OCI-LY3 (cell line): Measurements from ENCODE around the gene FAM110A.

Experiments used
- H2AFZ ChIP-seq: fragments of 200-600, 300-600 bp; shearing (Covaris generic); 2 replicates; pipeline ENCODE4 v1.6.0; 2014; ENCODE audit warnings: antibody characterized with exemption, low read depth, low read length
- H3K27ac ChIP-seq: fragments of 200-600, 300-600 bp; sonication (generic); 2 replicates; pipeline ENCODE4 v1.5.1; 2014; ENCODE audit warnings: mild to moderate bottlenecking, low read length, moderate library complexity, mixed read lengths
- H3K27me3 ChIP-seq: fragments of 200-600, 300-600 bp; sonication (generic); 2 replicates; pipeline ENCODE4 v1.6.1; 2014; ENCODE audit warnings: low read depth, low read length, mixed read lengths
- H3K36me3 ChIP-seq: fragments of 200-600, 300-600 bp; sonication (generic); replicated peaks from 2 replicates; pipeline ENCODE3; 2014; ENCODE audit warnings: low read depth, low read length, mixed read lengths
- H3K4me1 ChIP-seq: fragments of 300-600, 200-600 bp; sonication (generic); 2 replicates; pipeline ENCODE4 v1.6.1; 2014; ENCODE audit warnings: low read length, mixed read lengths
- H3K4me2 ChIP-seq: fragments of 200-600, 300-600 bp; sonication (generic); 2 replicates; pipeline ENCODE4 v1.6.1; 2014; ENCODE audit warnings: low read length, mixed read lengths
- H3K4me3 ChIP-seq: fragments of 300-600, 200-600 bp; sonication (generic); 2 replicates; pipeline ENCODE4 v1.5.1; 2014; ENCODE audit warnings: antibody characterized with exemption, mild to moderate bottlenecking, low read length, moderate library complexity
- H3K79me2 ChIP-seq: fragments of 300-600, 200-600 bp; shearing (Covaris generic); 2 replicates; pipeline ENCODE4 v1.6.1; 2014; ENCODE audit warnings: mild to moderate bottlenecking, low read length, mixed read lengths
- H3K9ac ChIP-seq: fragments of 300-600, 200-600 bp; shearing (Covaris generic); 2 replicates; pipeline ENCODE4 v1.6.0; 2014; ENCODE audit warnings: mild to moderate bottlenecking, low read length, moderate library complexity
- H3K9me3 ChIP-seq: fragments of 200-600, 300-600 bp; shearing (Covaris generic); 2 replicates; pipeline ENCODE4 v1.6.1; 2014; ENCODE audit warnings: low read length, mixed read lengths; ENCODE audit not compliant: insufficient read depth
- H4K20me1 ChIP-seq: fragments of 200-600, 300-600 bp; sonication (generic); 2 replicates; pipeline ENCODE4 v1.6.1; 2016; ENCODE audit warnings: low read length, mixed read lengths; ENCODE audit not compliant: insufficient read depth
- CTCF ChIP-seq: fragments of 200-600, 300-600 bp; sonication (generic); IDR thresholded peaks from 2 replicates; pipeline ENCODE4 v1.5.1; 2014; ENCODE audit warnings: antibody characterized with exemption, low read length, low read depth
- EZH2phosphoT487 ChIP-seq: fragments of 200-600 bp; shearing (Covaris generic); IDR thresholded peaks from 2 replicates; pipeline ENCODE4 v1.6.1; 2018; ENCODE audit warnings: antibody characterized with exemption, mixed run types, low read depth

FAM110A gene

DNA sequence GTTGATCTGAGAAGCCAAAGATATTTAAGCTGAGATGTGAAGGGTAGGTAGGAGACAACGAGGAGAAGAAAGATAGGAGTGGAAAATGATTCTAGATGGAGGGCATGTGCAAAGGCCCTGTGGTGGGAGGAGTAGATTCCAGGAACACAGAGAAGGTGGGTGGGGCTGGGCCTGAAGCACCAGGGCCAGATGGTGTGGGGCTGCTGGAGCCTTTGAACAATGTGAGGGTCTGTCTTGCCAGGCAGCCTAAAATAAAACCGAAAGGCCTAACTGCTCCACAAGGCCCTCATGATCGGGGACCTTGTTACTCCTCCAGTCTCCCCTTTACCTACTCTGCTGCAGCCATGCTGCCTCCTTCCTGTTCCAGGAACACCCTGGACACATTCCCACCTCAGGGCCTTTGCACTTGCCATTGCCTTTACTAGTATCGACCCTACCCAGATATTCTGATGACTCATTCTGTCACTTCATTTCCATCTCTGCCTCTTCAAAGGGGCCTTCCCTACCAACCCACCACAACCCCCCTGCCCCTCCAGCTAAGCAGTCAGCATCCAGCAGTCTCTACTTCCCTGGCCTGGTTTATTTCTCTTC, 20.0 kb downstream of the FAM110A start:
- no peaks in the 10 kb centered on the region for H3K79me2 ChIP-seq
- peaks cover 6% of the 10 kb centered on the region for H3K4me1 ChIP-seq
- H3K9me3 ChIP-seq: no peaks in the 10 kb centered on the region
- H3K9ac ChIP-seq: no peak overlapping the region
- H2AFZ ChIP-seq: no peak overlapping the region
- no peak overlapping the region for H3K27ac ChIP-seq
- no peaks in the 10 kb centered on the region for H3K36me3 ChIP-seq
- no peak for TF ChIP-seq EZH2phosphoT487
- no peak for TF ChIP-seq CTCF
- H3K4me3 ChIP-seq: no peak overlapping the region
- no peaks in the 10 kb centered on the region for H3K27me3 ChIP-seq
- no peak overlapping the region for H3K4me2 ChIP-seq
- 0 out of 2 replicates have a peak, but pooled peaks cover 6% of the 10 kb centered on the region for H4K20me1 ChIP-seq

- Histone ChIP-seq H3K4me2 (no peak overlapping the region), H2AFZ (no peak overlapping the region), H3K4me1 (peaks cover 13% of the 10 kb centered on the region), H3K9me3 (no peaks in the 10 kb centered on the region), H3K4me3 (no peak overlapping the region), H3K27ac (no peak overlapping the region), H3K9ac (no peak overlapping the region), H3K79me2 (no peaks in the 10 kb centered on the region), H3K27me3 (no peaks in the 10 kb centered on the region), H4K20me1 (0 out of 2 replicates have a peak, but pooled peaks cover 6% of the 10 kb centered on the region), H3K36me3 (no peaks in the 10 kb centered on the region)
- no peak for TF ChIP-seq EZH2phosphoT487
- TF ChIP-seq CTCF: no peak
Measured at GRCh38 chr20:854601-855000, 21.1 kb downstream of the FAM110A start.

GRCh38 chr20:855466-856360, 22.2 kb downstream of the FAM110A start:
- no peak overlapping the region for H2AFZ ChIP-seq
- H3K9me3 ChIP-seq: no peaks in the 10 kb centered on the region
- no peaks in the 10 kb centered on the region for H3K36me3 ChIP-seq
- H4K20me1 ChIP-seq: 0 out of 2 replicates have a peak, but pooled peaks cover 6% of the 10 kb centered on the region
- H3K4me1 ChIP-seq: peaks cover 15% of the 10 kb centered on the region
- H3K27ac ChIP-seq: no peak overlapping the region
- no peak overlapping the region for H3K4me2 ChIP-seq
- no peak overlapping the region for H3K9ac ChIP-seq
- H3K27me3 ChIP-seq: no peaks in the 10 kb centered on the region
- H3K79me2 ChIP-seq: no peaks in the 10 kb centered on the region
- no peak for TF ChIP-seq CTCF
- no peak for TF ChIP-seq EZH2phosphoT487
- no peak overlapping the region for H3K4me3 ChIP-seq

DNA sequence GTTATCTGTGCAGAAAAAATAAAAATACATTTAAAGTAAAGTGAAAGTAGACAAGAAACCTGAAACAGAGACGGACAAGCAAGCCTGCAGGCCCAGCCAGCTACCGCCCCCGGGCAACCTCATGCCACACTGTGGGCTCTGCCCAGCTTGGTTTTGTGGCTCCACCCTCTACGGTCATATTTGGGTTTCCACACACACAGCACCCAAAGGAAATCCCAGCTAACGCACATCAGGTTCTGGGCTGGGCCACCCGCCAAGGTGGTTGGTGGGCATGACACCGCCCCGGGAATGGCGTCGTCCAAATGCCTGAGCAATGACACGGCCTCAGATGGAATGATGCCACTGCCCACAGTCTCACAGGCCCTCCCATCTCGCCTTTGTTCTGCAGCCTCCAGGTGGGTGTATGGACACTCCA, 22.9 kb downstream of the FAM110A start:
- Histone ChIP-seq H2AFZ (no peak overlapping the region), H3K9ac (no peak overlapping the region)
- TF ChIP-seq CTCF: no peak
- TF ChIP-seq EZH2phosphoT487: no peak

More for the DNA sequence above, 22.9 kb downstream of the FAM110A start:
- peaks cover 15% of the 10 kb centered on the region for H3K4me1 ChIP-seq
- no peaks in the 10 kb centered on the region for H3K36me3 ChIP-seq
- 0 out of 2 replicates have a peak, but pooled peaks cover 6% of the 10 kb centered on the region for H4K20me1 ChIP-seq
- no peaks in the 10 kb centered on the region for H3K27me3 ChIP-seq
- H3K27ac ChIP-seq: no peak overlapping the region
- H3K4me3 ChIP-seq: no peak overlapping the region
- no peak overlapping the region for H3K4me2 ChIP-seq
- H3K79me2 ChIP-seq: no peaks in the 10 kb centered on the region
- no peaks in the 10 kb centered on the region for H3K9me3 ChIP-seq
